Testis (tissue), 3 donors: ENCODE results near the gene DDX51. TPM values are rescaled to one million over a fixed set of nuclear protein-coding genes. Genes with fewer than 3 reads are reported as not detected.

ENCODE experiments used
- DNase-seq: peaks from one replicate; pipeline ENCODE4 v3.0.0-alpha.2; 2019
- H3K27ac ChIP-seq, 2 donors: fragments of 200-600 bp; sonication (generic); one replicate each; pipeline ENCODE4 v1.5.1; 2019
- H3K27me3 ChIP-seq: fragments of 200-600 bp; sonication (generic); one replicate; pipeline ENCODE4 v1.5.1; 2019
- H3K36me3 ChIP-seq: fragments of 200-600 bp; sonication (generic); one replicate; pipeline ENCODE4 v1.5.1; 2017; ENCODE audit warnings: low read depth; ENCODE audit errors: missing control alignments
- H3K4me1 ChIP-seq: fragments of 200-600 bp; sonication (generic); one replicate; pipeline ENCODE4 v1.5.1; 2019
- H3K4me3 ChIP-seq, 2 donors: fragments of 200-600 bp; sonication (generic); one replicate each; pipeline ENCODE4 v1.5.1; 2017 to 2019
- H3K9me3 ChIP-seq: fragments of 200-600 bp; sonication (generic); one replicate; pipeline ENCODE4 v1.5.1; 2017
- CTCF ChIP-seq, 3 experiments: fragments of 450-650 bp in 2 of 3; fragments of 200-600 bp in 1 of 3; sonication (generic) in 1 of 3; IDR thresholded peaks; one replicate each; pipeline ENCODE4 v1.5.1; 2016 to 2019; ENCODE audit warnings: antibody characterized with exemption in 3 of 3, mild to moderate bottlenecking in 2 of 3, moderate library complexity in 1 of 3
- POLR2A ChIP-seq: fragments of 450-650 bp; IDR thresholded peaks from one replicate; pipeline ENCODE4 v1.6.1; 2017; ENCODE audit warnings: antibody characterized with exemption, mild to moderate bottlenecking, moderate library complexity
- WGBS, 2 donors: methylation state at CpG; one replicate each; pipeline ENCODE4 v1.1.5; 2018; 5-methylcytosine and 5-hydroxymethylcytosine counted together
- intact Hi-C: fragments of 100-400 bp; cut with DNase I; formaldehyde crosslinking; loops from one replicate; pipeline ENCODE4 v1.15.1; 2023; ENCODE audit warnings: low total_unique reads
- polyA plus RNA-seq: library from polyadenylated mRNA; stranded (reverse); fragments of 350-450 nt; fragmentation: Illumina TruSeq; extraction: RNeasy Lipid Tissue Mini Kit (QIAGEN cat#74804); gene quantifications from one replicate; pipeline ENCODE4 v1.2.3, GENCODE V29; 2014; ENCODE audit warnings: low read depth, low replicate concordance; ENCODE audit not compliant: insufficient read depth
- total RNA-seq, 2 donors: library from RNA; depleted of rRNA; stranded (reverse); fragments of >200 nt; gene quantifications; one replicate each; pipeline ENCODE4 v1.2.3, GENCODE V29; 2016

The DDX51 gene
- total and polyA plus RNA-seq, 3 donors from 2014 or later, result 18.8 to 32.8 (median 29.0) TPM

GRCh38 chr12:132100306-132101065 is 43.6 kb downstream of the DDX51 start:
- Histone ChIP-seq H3K36me3 (no peaks in the 10 kb centered on the region), H3K4me1 (peaks cover 3% of the 10 kb centered on the region), H3K27me3 (no peaks in the 10 kb centered on the region), H3K4me3 (no peak overlapping the region), H3K27ac (no peak overlapping the region), H3K9me3 (no peaks in the 10 kb centered on the region)
- TF ChIP-seq CTCF (IDR thresholded peaks at IDR 0.05) (no peak), POLR2A (no peak)
- 96 to 98% methylated on average over 13 of the region's 13 CpGs for WGBS, 2 donors
- intact Hi-C loops, result no loop called here
- DNase-seq, result peak; percentile 11

- Histone ChIP-seq H3K36me3 (no peaks in the 10 kb centered on the region), H3K4me3 (no peak overlapping the region), H3K4me1 (peaks cover 3% of the 10 kb centered on the region), H3K27ac (no peak overlapping the region), H3K27me3 (no peaks in the 10 kb centered on the region), H3K9me3 (no peaks in the 10 kb centered on the region)
- intact Hi-C loops, result no loop called here
- DNase-seq, result peak; percentile 6
- TF ChIP-seq POLR2A (no peak), CTCF (IDR thresholded peaks at IDR 0.05) (no peak)
- WGBS, 2 donors, result 90 to 93% methylated on average over 10 to 12 of the region's 12 CpGs
Observed at GRCh38 chr12:132099739-132100138, 44.4 kb downstream of the DDX51 start.

GRCh38 chr12:132095520-132096409 is 48.4 kb downstream of the DDX51 start:
- no peak for TF ChIP-seq CTCF (IDR thresholded peaks at IDR 0.05)
- DNase-seq, result no peak
- H3K9me3 ChIP-seq, result no peaks in the 10 kb centered on the region
- H3K4me3 ChIP-seq, result no peak overlapping the region
- H3K4me1 ChIP-seq, result no peaks in the 10 kb centered on the region
- WGBS, 2 donors, result 84 to 96% methylated on average over 11 of the region's 11 CpGs
- H3K36me3 ChIP-seq, result no peaks in the 10 kb centered on the region
- intact Hi-C loops, result no loop called here
- H3K27me3 ChIP-seq, result no peaks in the 10 kb centered on the region
- H3K27ac ChIP-seq, result no peak overlapping the region

GRCh38 chr12:132094269-132094891 is 49.7 kb downstream of the DDX51 start:
- Histone ChIP-seq H3K27me3 (no peaks in the 10 kb centered on the region), H3K4me1 (no peaks in the 10 kb centered on the region), H3K36me3 (no peaks in the 10 kb centered on the region), H3K27ac (no peak overlapping the region), H3K9me3 (no peaks in the 10 kb centered on the region), H3K4me3 (no peak overlapping the region)
- intact Hi-C loops, result no loop called here
- no peak for DNase-seq
- WGBS, 2 donors, result 60 to 75% methylated on average over 14 to 16 of the region's 16 CpGs
- TF ChIP-seq POLR2A (no peak), CTCF (IDR thresholded peaks at IDR 0.05) (no peak)
